Dendritic cell treated with granulocyte-macrophage colony-stimulating factor and Interleukin-4, amounts not matched to agents 40 ng/mL and 50 ng/mL, for 4 days (primary cell): Measurements from ENCODE around the gene MT1H.
A peak's percentile ranks its signal among the peaks of the same experiment; 100 is the strongest.

Experiments
- H3K27ac Mint-ChIP-seq: one replicate; pipeline ENCODE4 v1.8.0; 2022; ENCODE audit warnings: mild to moderate bottlenecking, mixed read lengths
- H3K27me3 Mint-ChIP-seq: one replicate; pipeline ENCODE4 v1.8.0; 2022; ENCODE audit warnings: mild to moderate bottlenecking, mixed read lengths
- H3K36me3 Mint-ChIP-seq: one replicate; pipeline ENCODE4 v1.8.0; 2022; ENCODE audit warnings: low read depth, mixed read lengths
- H3K4me1 Mint-ChIP-seq: one replicate; pipeline ENCODE4 v1.8.0; 2022; ENCODE audit warnings: low read depth, mixed read lengths
- H3K4me3 Mint-ChIP-seq: one replicate; pipeline ENCODE4 v1.8.0; 2022; ENCODE audit warnings: mild to moderate bottlenecking, moderate library complexity, mixed read lengths
- H3K9me3 Mint-ChIP-seq: one replicate; pipeline ENCODE4 v1.8.0; 2022; ENCODE audit warnings: mixed read lengths
- intact Hi-C: fragments of 100-400 bp; cut with micrococcal nuclease; formaldehyde crosslinking; loops from one replicate; pipeline ENCODE4 v1.15.0; 2022

The MT1H gene

DNA sequence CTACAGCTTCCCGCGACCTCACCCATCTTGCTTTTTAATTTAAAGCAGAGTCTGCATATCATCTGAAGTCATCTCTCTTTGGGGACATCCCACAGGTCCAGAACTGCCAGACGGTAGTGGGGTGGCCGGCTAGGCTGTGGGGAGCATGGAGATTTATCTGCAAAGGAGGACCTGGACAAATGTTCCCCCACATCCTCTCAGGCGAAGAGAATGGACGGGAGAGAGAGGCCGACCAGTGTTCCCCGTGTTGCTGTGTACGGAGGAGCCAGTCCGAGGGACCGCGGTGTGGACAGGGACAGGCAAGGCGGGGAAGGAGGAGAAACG, 37.8 kb upstream of the MT1H start:
- H3K36me3 Mint-ChIP-seq = no peaks in the 10 kb centered on the region
- no peak overlapping the region for H3K27ac Mint-ChIP-seq
- H3K4me1 Mint-ChIP-seq = peaks cover 22% of the 10 kb centered on the region
- H3K27me3 Mint-ChIP-seq = peaks cover 91% of the 10 kb centered on the region
- H3K4me3 Mint-ChIP-seq = peak overlapping the region; percentile 69
- intact Hi-C loops = no loop called here
- no peaks in the 10 kb centered on the region for H3K9me3 Mint-ChIP-seq

DNA sequence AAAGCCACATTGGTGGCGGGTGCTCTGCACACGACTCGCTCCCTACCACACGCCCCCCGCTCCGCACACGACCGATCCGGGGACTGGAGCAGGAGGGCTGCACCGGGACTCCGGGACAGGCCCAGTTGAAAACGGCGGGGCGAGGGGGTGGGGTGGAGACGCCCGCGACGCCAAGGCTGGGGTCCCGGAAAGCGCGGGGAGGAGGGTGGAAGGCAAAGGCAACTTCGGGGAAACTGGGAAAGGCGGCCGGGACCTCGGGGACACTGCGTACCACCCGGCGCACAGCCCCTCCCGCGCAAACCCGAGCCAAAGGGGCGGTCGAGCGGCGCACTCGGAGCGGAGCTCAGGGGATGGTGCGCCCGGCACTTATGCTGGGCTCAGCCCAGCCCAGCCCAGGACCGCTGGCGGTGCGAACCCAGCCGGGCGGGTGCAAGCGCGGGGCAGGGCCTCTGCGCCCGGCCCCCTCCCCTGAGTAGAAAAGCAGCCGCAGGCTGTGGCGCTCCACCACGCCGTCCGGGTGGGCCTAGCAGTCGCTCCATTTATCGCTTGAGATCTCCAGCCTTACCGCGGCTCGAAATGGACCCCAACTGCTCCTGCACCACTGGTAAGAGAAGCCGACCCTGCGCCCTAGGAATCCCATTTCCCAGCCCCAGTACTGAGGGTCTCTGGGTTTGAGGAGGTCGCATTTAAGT, 37.3 kb upstream of the MT1H start, which contains the start of gene MT1M:
TSS of gene MT1M (plus strand) at position 504 of the 692 bp plus-strand sequence. CDS start at position 577, 73 bp downstream.
- no peak within 1 kb of the TSS for H3K27ac Mint-ChIP-seq
- H3K4me3 Mint-ChIP-seq = peak within 1 kb of the TSS; percentile 69
- H3K36me3 Mint-ChIP-seq = no peaks in the 10 kb centered on the region
- peaks cover 22% of the 10 kb centered on the region for H3K4me1 Mint-ChIP-seq
- intact Hi-C loops = no loop called here
- H3K27me3 Mint-ChIP-seq = peaks cover 91% of the 10 kb centered on the region
- H3K9me3 Mint-ChIP-seq = no peaks in the 10 kb centered on the region

GRCh38 chr16:56632848-56633365, 36.7 kb upstream of the MT1H start:
- no peak overlapping the region for H3K27ac Mint-ChIP-seq

GRCh38 chr16:56633535-56633934, 36.1 kb upstream of the MT1H start:
- Mint-ChIP-seq H3K4me3 (no peak overlapping the region), H3K9me3 (no peaks in the 10 kb centered on the region), H3K27ac (no peak overlapping the region), H3K4me1 (peaks cover 33% of the 10 kb centered on the region), H3K27me3 (peaks cover 96% of the 10 kb centered on the region), H3K36me3 (no peaks in the 10 kb centered on the region)
- intact Hi-C loops = no loop called here

More at GRCh38 chr16:56632848-56633365, 36.7 kb upstream of the MT1H start:
- H3K36me3 Mint-ChIP-seq = no peaks in the 10 kb centered on the region
- H3K4me3 Mint-ChIP-seq = peak overlapping the region; percentile 69
- H3K27me3 Mint-ChIP-seq = peaks cover 94% of the 10 kb centered on the region
- peaks cover 26% of the 10 kb centered on the region for H3K4me1 Mint-ChIP-seq
- intact Hi-C loops = no loop called here
- no peaks in the 10 kb centered on the region for H3K9me3 Mint-ChIP-seq

DNA sequence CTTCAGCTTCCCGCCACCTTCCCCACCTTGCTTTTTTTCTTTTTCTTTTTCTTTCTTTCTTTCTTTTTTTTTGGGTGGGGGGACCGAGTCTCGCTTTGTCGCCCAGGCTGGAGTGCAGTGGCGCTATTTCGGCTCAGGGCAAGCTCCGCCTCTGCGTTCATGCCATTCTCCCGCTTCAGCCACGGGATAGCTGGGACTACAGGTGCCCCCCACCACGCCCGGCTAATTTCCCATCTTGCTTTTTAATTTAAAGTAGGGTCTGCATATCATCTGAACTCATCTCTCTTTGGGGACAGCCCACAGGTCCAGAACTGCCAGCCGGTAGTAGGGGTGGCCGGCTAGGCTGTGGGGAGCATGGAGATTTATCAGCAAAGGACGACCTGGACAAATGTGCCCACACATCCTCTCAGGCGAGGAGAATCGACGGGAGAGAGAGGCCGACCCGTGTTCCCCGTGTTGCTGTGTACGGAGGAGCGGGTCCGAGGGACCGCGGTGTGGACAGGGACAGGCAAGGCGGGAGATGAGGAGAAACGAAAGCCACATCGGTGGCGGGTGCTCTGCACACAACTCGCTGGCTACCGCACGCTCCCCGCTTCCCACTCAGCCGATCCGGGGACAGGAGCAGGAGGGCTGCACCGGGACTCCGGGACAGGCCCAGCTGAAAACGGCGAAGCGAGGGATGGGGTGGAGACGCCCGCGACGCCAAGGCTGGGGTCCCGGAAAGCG, 34.7 kb upstream of the MT1H start:
- H3K9me3 Mint-ChIP-seq = no peaks in the 10 kb centered on the region
- intact Hi-C loops = no loop called here
- H3K4me1 Mint-ChIP-seq = peaks cover 36% of the 10 kb centered on the region
- H3K4me3 Mint-ChIP-seq = no peak overlapping the region
- H3K36me3 Mint-ChIP-seq = no peaks in the 10 kb centered on the region
- no peak overlapping the region for H3K27ac Mint-ChIP-seq
- peaks cover 97% of the 10 kb centered on the region for H3K27me3 Mint-ChIP-seq

DNA sequence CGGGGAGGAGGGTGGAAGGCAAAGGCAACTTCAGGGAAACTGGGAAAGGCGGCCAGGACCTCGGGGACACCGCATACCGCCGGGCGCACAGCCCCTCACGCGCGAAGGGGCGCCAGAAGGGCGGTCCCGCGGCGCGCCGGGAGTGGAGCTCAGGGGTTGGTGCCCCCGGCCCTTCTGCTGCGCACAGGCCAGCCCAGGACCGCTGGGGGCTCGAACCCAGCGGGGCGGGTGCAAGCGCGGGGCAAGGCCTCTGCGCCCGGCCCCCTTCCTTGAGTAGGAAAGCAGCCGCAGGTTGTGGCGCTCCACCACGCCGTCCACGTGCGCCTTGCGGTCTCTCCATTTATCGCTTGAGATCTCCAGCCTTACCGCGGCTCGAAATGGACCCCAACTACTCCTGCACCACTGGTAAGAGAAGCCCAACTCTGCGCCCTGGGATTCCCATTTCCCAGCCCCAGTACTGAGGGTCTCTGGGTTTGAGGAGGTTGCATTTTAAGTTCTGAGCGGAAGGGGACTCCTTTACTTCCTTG, 34.1 kb upstream of the MT1H start:
- intact Hi-C loops = no loop called here
- peaks cover 36% of the 10 kb centered on the region for H3K4me1 Mint-ChIP-seq
- no peaks in the 10 kb centered on the region for H3K9me3 Mint-ChIP-seq
- no peak overlapping the region for H3K27ac Mint-ChIP-seq
- H3K36me3 Mint-ChIP-seq = no peaks in the 10 kb centered on the region
- peaks cover 98% of the 10 kb centered on the region for H3K27me3 Mint-ChIP-seq
- no peak overlapping the region for H3K4me3 Mint-ChIP-seq

DNA sequence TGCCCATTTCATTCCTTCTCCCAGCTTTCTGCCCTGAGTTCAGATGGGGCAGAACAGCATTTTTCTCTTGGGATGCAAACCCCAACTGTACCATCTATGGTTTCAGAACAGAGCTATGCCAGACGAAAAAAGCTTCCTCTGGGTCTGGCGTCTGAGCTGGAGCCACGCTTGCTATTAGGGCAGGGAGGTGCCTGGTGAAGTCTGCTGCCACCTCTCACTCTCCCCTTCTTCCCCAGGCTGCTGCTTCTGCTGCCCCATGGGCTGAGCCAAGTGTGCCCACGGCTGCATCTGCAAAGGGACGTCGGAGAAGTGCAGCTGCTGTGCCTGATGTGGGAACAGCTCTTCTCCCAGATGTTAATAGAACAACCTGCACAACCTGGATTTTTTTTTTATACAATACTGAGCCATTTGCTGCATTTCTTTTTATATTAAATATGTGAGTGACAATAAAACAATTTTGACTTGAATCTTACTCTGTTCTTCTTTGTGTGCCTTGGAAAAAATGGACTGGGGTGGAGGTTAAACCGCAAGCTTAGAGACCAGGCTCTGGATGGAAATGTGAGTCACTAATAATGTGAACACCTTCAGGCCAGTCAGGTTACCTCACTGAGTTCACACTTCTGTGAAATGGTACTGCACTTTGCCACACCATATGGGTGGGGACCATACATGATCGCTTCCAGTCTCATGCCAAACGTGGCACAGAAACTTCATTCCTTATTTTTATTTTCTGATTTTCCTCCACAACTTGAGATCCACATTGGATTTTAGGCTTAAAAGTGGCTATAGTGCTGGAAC, 32.8 kb upstream of the MT1H start:
- H3K4me1 Mint-ChIP-seq = peaks cover 33% of the 10 kb centered on the region
- peaks cover 95% of the 10 kb centered on the region for H3K27me3 Mint-ChIP-seq
- no peak overlapping the region for H3K4me3 Mint-ChIP-seq
- H3K9me3 Mint-ChIP-seq = no peaks in the 10 kb centered on the region
- H3K36me3 Mint-ChIP-seq = no peaks in the 10 kb centered on the region
- intact Hi-C loops = no loop called here
- H3K27ac Mint-ChIP-seq = no peak overlapping the region

DNA sequence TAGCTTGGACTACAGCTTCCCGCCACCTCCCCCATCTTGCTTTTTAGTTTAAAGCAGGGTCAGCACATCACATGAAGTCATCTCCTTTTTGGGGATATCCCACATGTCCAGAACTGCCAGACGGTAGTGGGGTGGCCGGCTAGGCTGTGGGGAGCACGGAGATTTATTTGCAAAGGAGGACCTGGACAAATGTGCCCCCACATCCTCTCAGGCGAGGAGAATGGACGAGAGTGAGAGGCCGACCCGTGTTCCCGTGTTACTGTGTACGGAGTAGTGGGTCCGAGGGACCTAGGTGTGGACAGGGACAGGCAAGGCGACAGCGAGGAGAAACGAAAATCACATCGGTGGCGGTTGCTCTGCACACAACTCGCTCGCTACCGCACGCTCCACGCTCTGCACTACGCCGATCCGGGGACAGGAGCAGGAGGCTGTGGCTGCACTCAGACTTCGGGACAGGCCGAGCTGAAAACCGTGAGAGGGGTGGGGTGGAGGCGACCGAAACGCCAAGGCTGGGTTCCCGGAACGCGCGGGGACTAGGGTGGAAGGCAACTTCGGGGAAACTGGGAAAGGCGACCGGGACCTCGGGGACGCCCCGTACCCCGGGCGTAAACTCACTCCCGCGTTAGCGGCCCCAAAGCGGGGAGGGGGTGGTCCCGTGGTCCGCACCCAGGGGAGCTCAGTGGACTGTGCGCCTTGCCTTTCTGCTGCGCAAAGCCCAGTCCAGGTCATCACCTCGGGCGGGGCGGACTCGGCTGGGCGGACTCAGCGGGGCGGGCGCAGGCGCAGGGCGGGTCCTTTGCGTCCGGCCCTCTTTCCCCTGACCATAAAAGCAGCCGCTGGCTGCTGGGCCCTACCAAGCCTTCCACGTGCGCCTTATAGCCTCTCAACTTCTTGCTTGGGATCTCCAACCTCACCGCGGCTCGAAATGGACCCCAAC, 31.5 kb upstream of the MT1H start, which contains the start of gene MT1A:
TSS of gene MT1A (plus strand) at position 853 of the 937 bp plus-strand sequence. CDS start at position 926, 73 bp downstream.
- peaks cover 26% of the 10 kb centered on the region for H3K4me1 Mint-ChIP-seq
- no peaks in the 10 kb centered on the region for H3K36me3 Mint-ChIP-seq
- H3K27ac Mint-ChIP-seq = no peak within 1 kb of the TSS
- H3K9me3 Mint-ChIP-seq = no peaks in the 10 kb centered on the region
- peak within 1 kb of the TSS; percentile 72 for H3K4me3 Mint-ChIP-seq
- peaks cover 94% of the 10 kb centered on the region for H3K27me3 Mint-ChIP-seq
- intact Hi-C loops = no loop called here

- H3K9me3 Mint-ChIP-seq = no peaks in the 10 kb centered on the region
- H3K36me3 Mint-ChIP-seq = no peaks in the 10 kb centered on the region
- H3K4me3 Mint-ChIP-seq = no peak overlapping the region
- peaks cover 94% of the 10 kb centered on the region for H3K27me3 Mint-ChIP-seq
- H3K4me1 Mint-ChIP-seq = peaks cover 36% of the 10 kb centered on the region
- H3K27ac Mint-ChIP-seq = no peak overlapping the region
- intact Hi-C loops = no loop called here
Observed at GRCh38 chr16:56639045-56639444, 30.6 kb upstream of the MT1H start.

GRCh38 chr16:56640076-56640475, 29.5 kb upstream of the MT1H start:
- H3K9me3 Mint-ChIP-seq = no peaks in the 10 kb centered on the region
- no peak overlapping the region for H3K4me3 Mint-ChIP-seq
- intact Hi-C loops = no loop called here
- peaks cover 33% of the 10 kb centered on the region for H3K4me1 Mint-ChIP-seq
- no peak overlapping the region for H3K27ac Mint-ChIP-seq
- H3K27me3 Mint-ChIP-seq = peaks cover 94% of the 10 kb centered on the region
- no peaks in the 10 kb centered on the region for H3K36me3 Mint-ChIP-seq

DNA sequence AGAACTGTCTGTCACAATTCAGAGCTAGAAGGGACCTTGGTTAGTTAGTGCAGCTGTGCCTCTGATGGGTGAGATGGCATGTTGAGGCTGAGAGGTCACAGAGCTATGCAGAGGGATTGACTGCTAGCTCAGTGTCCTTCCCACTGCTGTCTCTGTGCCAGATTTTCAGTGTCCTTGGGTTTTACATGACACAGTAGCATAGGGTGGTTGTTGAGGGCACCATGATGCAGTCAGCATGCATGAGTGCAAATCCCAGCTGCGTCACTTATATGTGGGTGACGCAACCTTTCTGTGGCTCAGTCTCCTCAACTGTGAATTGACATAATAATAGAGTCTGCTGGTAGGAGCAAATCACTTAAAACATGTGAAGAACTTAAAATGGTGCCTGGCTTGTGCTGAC, 28.4 kb upstream of the MT1H start:
- intact Hi-C loops = no loop called here
- Mint-ChIP-seq H3K27ac (no peak overlapping the region), H3K27me3 (peaks cover 96% of the 10 kb centered on the region), H3K4me1 (peaks cover 30% of the 10 kb centered on the region), H3K4me3 (no peak overlapping the region), H3K36me3 (no peaks in the 10 kb centered on the region), H3K9me3 (no peaks in the 10 kb centered on the region)

- Mint-ChIP-seq H3K4me3 (peak overlapping the region; percentile 64), H3K27ac (peak overlapping the region; percentile 28), H3K9me3 (no peaks in the 10 kb centered on the region), H3K4me1 (peaks cover 23% of the 10 kb centered on the region), H3K27me3 (peaks cover 92% of the 10 kb centered on the region), H3K36me3 (no peaks in the 10 kb centered on the region)
- intact Hi-C loops = no loop called here
Observed at GRCh38 chr16:56643080-56643778, 26.4 kb upstream of the MT1H start.
